GM08714 (cell line): Measurements from ENCODE around the gene AKR7A3.

Experiments used
- H3K4me3 ChIP-seq: fragments of 200-500 bp; sonication (Bioruptor generic); 2 replicates; pipeline ENCODE4 v1.5.1; 2014; ENCODE audit warnings: mild to moderate bottlenecking, low read length, inconsistent platforms
- ZNF274 ChIP-seq: IDR thresholded peaks from 2 replicates; pipeline ENCODE4 v1.6.1; 2012; ENCODE audit warnings: mild to moderate bottlenecking, low read depth, low read length

Gene AKR7A3

GRCh38 chr1:19325958-19326747 lies 37.6 kb upstream of the AKR7A3 start:
- no peak for TF ChIP-seq ZNF274
- no peak overlapping the region for H3K4me3 ChIP-seq

DNA sequence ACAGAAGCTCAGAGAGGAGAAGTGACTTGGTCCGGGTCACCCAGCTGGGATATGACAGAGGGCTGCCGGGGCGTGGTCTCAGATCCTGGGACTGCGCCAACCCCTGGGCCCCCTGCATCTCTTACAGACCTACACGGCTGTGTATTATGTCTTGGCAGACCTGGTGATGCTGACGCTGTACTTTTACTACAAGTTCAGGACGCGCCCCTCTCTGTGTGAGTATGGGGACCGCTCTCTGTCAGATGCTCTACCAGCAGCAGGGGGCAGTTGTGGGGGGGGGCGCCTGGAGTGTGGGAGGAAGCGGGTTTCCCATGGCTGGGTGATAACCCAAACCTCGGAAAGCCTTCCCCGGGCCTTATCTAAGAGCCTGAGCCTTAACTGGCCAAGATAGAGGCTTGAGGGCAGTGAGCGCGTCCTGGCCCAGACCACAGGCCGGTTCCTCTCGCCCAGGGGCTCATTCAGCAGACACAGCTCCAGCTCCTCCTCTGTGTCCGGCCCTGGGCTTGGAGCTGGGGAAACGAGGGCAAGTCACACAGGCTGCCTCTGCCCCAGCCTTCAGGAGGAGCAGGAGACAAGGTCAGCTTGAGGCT lies 36.9 kb upstream of the AKR7A3 start:
- H3K4me3 ChIP-seq = no peak overlapping the region
- no peak for TF ChIP-seq ZNF274

GRCh38 chr1:19324665-19324990 lies 36.1 kb upstream of the AKR7A3 start:
- no peak for TF ChIP-seq ZNF274

GRCh38 chr1:19323987-19324664 lies 35.6 kb upstream of the AKR7A3 start:
- no peak overlapping the region for H3K4me3 ChIP-seq
- no peak for TF ChIP-seq ZNF274

More at GRCh38 chr1:19324665-19324990, 36.1 kb upstream of the AKR7A3 start:
- H3K4me3 ChIP-seq = no peak overlapping the region

- no peak overlapping the region for H3K4me3 ChIP-seq
- TF ChIP-seq ZNF274 = no peak
Measured at GRCh38 chr1:19322481-19322880, 33.9 kb upstream of the AKR7A3 start.

GRCh38 chr1:19321071-19321470 lies 32.5 kb upstream of the AKR7A3 start:
- no peak overlapping the region for H3K4me3 ChIP-seq
- no peak for TF ChIP-seq ZNF274

DNA sequence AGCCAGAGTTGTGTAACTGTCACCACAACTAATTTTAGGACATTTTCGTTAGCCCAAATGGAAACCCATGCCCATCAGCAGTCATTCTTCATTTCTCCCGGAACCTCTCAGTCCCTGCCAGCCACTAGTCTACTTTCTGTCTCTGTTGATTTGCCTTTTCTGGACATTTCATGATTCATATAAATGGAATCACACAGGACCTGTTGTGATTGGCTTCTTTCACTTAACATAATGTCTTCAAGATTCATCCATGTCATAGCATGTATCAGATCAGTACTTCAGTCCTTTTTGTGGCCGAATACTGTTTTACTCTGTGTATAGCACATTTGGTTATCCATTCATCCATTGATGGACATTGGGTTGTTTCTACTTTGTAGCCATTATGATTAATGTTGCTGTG lies 30.6 kb upstream of the AKR7A3 start:
- no peak overlapping the region for H3K4me3 ChIP-seq
- TF ChIP-seq ZNF274 = no peak

DNA sequence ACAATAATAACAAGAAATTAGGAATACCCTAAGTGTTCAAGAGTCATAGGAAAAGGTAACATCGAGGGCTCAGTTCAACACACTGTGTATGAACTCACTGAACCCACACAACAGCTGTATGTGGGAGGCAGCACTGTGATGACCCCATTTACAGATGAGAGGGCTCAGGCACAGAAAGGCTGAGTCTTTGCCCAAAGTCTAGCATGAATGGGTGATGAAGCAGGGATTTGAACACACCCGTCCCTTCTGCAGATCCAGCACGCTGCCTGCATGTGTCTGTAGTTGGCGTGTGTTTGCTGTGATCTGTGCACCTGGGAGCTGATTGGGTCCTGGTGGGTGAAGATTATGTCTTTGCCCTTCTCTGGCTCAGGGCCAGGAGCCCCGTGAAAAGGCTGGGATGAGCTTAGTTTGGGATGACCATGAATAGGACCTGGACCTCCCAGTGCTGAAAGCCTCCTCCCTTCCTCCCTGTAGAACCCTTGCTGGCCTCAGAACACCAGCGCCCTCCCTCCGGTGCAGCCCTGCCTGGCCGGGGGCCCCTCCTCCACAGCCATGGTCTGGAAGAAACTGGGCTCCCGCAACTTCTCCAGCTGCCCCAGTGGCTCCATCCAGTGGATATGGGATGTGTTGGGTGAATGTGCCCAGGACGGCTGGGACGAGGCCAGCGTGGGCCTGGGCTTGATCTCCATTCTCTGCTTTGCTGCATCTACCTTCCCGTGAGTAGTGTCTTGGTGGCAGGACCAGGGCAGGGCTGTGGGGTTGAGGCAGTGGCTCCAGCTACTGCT lies 28.7 kb upstream of the AKR7A3 start:
- TF ChIP-seq ZNF274 = no peak
- H3K4me3 ChIP-seq = no peak overlapping the region

DNA sequence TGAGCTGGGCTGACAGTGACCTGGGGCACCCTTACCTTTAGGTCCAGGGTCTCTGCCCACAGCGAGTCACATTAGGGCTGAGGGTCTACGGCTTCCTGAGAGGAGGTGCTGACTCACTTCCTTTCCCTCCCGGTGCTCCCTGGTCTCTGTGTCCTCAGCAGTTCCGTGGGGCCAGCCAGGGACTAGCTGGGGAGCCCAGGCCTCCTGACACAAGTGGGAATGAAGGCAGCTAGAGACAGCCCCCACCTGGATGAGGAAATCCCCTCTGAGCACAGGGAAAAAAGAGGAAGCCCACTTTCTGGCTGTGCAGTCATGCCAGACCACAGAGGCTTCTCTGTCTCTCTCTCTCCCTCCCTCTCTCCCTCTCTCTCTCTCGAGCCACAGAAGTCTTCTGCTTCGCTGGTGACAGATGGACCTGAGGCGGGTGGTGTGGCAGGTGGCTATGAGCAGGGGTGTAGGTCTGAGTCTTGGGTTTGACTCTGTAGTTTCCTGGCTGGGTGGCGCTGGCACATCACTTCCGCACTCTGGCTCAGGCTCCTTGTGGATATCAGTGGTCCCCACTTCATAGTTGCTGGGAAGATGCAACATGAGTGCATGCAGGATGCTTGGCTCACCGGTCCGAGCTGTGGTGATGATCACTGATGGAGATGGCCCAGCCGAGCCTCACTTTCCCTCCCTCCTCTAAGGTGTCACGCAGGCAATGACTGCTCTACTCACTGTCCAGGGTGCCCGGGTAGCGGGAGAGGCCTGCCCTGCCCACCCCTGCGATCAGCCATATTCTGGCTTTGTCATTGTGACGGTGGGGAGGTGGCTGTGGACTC lies 27.0 kb upstream of the AKR7A3 start:
- no peak for TF ChIP-seq ZNF274
- no peak overlapping the region; the same call in 1 of the 2 replicates for H3K4me3 ChIP-seq

GRCh38 chr1:19313961-19314882 lies 25.7 kb upstream of the AKR7A3 start:
- H3K4me3 ChIP-seq = no peak overlapping the region; the same call in 1 of the 2 replicates
- TF ChIP-seq ZNF274 = no peak

DNA sequence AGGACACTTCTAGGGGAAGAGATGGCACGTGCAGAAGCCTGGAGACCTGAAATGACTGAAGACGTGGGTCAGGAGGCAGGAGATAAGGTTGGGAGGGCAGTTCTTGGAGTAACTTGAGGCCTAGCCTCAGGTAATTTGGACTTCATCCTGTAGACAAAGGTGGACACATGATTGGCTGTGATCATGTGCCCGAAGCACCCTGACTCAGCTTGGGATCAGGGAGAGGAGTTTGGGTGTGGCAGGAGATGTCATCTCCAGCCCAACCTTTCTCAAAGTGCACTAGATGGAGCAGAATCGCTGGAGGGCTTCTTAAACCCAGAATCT lies 25.0 kb upstream of the AKR7A3 start:
- H3K4me3 ChIP-seq = no peak overlapping the region; the same call in 1 of the 2 replicates
- TF ChIP-seq ZNF274 = no peak

DNA sequence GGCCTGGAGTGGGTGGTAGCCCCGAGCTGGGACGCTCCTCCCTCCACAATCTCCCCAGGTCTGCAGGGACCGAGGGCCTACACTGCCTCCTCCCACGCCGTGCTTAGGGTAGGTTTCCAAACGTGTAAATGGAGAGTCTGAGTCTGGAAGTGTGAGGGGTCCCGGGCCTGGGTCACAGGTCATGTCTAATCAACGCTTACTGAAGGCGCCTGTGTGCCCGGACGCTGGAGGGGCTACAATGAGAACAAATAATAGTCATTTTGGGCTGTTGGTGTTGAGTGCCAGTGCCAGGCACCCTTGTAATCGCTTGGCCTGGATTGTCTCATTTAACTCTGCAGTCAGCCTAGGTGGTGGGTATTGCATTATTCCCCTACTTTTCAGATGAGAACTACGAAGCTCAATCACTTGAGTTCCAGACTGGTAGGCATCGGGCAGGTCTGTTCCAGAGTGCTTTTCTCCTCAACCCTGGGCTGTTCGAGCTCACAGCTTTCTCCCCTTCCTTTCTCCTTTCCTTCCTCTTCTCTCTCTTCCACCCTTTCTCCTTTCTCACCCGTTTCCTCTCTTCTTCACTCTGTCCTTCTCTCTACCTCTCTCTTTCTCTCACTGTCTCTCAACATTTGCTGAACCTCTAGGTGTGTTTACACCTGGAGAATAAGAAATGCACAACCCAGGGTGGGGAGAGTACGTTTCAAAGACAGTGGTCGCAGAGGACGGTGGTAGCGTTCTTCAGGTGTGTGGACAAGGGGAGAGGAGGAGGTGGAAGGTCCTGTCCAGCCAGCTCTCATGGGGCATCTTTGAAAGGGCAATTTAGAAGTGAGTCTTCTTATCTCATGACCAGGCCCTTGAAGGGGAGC lies 24.4 kb upstream of the AKR7A3 start:
- no peak for TF ChIP-seq ZNF274
- H3K4me3 ChIP-seq = peak overlapping the region; percentile 73
